GM18907 (cell line): ENCODE data around the gene TMEM108.

ENCODE experiments used
- ATAC-seq: cut with Tn5 transposase; IDR thresholded peaks from one replicate; pipeline ENCODE4 v1.9.1; 2021; ENCODE audit warnings: mild to moderate bottlenecking, moderate library complexity; ENCODE audit not compliant: unreplicated experiment

Gene TMEM108

GRCh38 chr3:133377396-133377795 is 339.2 kb downstream of the TMEM108 start:
- ATAC-seq = no peak

- ATAC-seq = no peak
These were observed 341.7 kb downstream of the TMEM108 start for GRCh38 chr3:133379926-133380325.

- no peak for ATAC-seq
These were observed 342.5 kb downstream of the TMEM108 start for GRCh38 chr3:133380481-133381225.

GRCh38 chr3:133381346-133382109 is 343.3 kb downstream of the TMEM108 start:
- no peak for ATAC-seq

GRCh38 chr3:133383175-133383574 is 345.0 kb downstream of the TMEM108 start:
- ATAC-seq = no peak

- no peak for ATAC-seq
These were observed 345.6 kb downstream of the TMEM108 start for GRCh38 chr3:133383741-133384140.

- no peak for ATAC-seq
These were observed 346.3 kb downstream of the TMEM108 start for GRCh38 chr3:133384331-133385027.

- no peak for ATAC-seq
These were observed 348.7 kb downstream of the TMEM108 start for GRCh38 chr3:133386876-133387275.

GRCh38 chr3:133387341-133387740 is 349.1 kb downstream of the TMEM108 start:
- no peak for ATAC-seq

GRCh38 chr3:133388696-133389395 is 350.7 kb downstream of the TMEM108 start:
- ATAC-seq = no peak

- ATAC-seq = no peak
These were observed 352.5 kb downstream of the TMEM108 start for GRCh38 chr3:133390715-133391114.

- no peak for ATAC-seq
These were observed 355.0 kb downstream of the TMEM108 start for GRCh38 chr3:133393204-133393603.

GRCh38 chr3:133393691-133394474 is 355.7 kb downstream of the TMEM108 start:
- no peak for ATAC-seq

- no peak for ATAC-seq
These were observed 356.5 kb downstream of the TMEM108 start for GRCh38 chr3:133394561-133395311.

- ATAC-seq = no peak
These were observed 358.7 kb downstream of the TMEM108 start for GRCh38 chr3:133396906-133397305.

- ATAC-seq = no peak
These were observed 361.9 kb downstream of the TMEM108 start, which contains the start of gene BFSP2 for GRCh38 chr3:133400006-133400515. TSS of gene BFSP2 (plus strand) at chr3:133400056. CDS start at chr3:133400084, 28 bp downstream.

GRCh38 chr3:133401374-133402135 is 363.4 kb downstream of the TMEM108 start:
- no peak for ATAC-seq

GRCh38 chr3:133404920-133405319 is 366.7 kb downstream of the TMEM108 start:
- ATAC-seq = no peak
